Eye (tissue), 1 donor: ENCODE data around the gene FGFRL1.
"Not testable (repeated sequence)": the region's sequence is repeated elsewhere in the genome, so short reads cannot be mapped to it uniquely, and the experiment has no call there.

Experiments
- DNase-seq: peaks from one replicate; pipeline ENCODE4 v3.0.0-alpha.2; 2015

The FGFRL1 gene

GRCh38 chr4:1041936-1042330 lies 30.5 kb downstream of the FGFRL1 start:
- no peak for DNase-seq

- DNase-seq, result no peak
These were observed 31.1 kb downstream of the FGFRL1 start for GRCh38 chr4:1042352-1043055.

- no peak for DNase-seq
These were observed 31.7 kb downstream of the FGFRL1 start for GRCh38 chr4:1043162-1043561.

- DNase-seq, result peak; percentile 59
These were observed 32.4 kb downstream of the FGFRL1 start for GRCh38 chr4:1043651-1044468.

- DNase-seq, result no peak
These were observed 33.2 kb downstream of the FGFRL1 start for GRCh38 chr4:1044469-1045192.

- no peak for DNase-seq
These were observed 33.8 kb downstream of the FGFRL1 start for GRCh38 chr4:1045193-1045594.

GRCh38 chr4:1045595-1046201 lies 34.3 kb downstream of the FGFRL1 start:
- no peak for DNase-seq

GRCh38 chr4:1046581-1047011 lies 35.2 kb downstream of the FGFRL1 start:
- DNase-seq, result peak; percentile 68

- DNase-seq, result no peak
These were observed 35.9 kb downstream of the FGFRL1 start for GRCh38 chr4:1047106-1047975.

- DNase-seq, result no peak
These were observed 36.7 kb downstream of the FGFRL1 start for GRCh38 chr4:1047976-1048772.

GRCh38 chr4:1048773-1049590 lies 37.6 kb downstream of the FGFRL1 start:
- no peak for DNase-seq

- no peak for DNase-seq
These were observed 38.1 kb downstream of the FGFRL1 start for GRCh38 chr4:1049591-1049905.

GRCh38 chr4:1050486-1051213 lies 39.2 kb downstream of the FGFRL1 start:
- DNase-seq, result peak; percentile 75

- no peak for DNase-seq
These were observed 40.0 kb downstream of the FGFRL1 start for GRCh38 chr4:1051472-1051871.

GRCh38 chr4:1052231-1052671 lies 40.8 kb downstream of the FGFRL1 start:
- no peak for DNase-seq

GRCh38 chr4:1053080-1053661 lies 41.7 kb downstream of the FGFRL1 start:
- DNase-seq, result no peak

- not testable (repeated sequence) for DNase-seq
These were observed 42.5 kb downstream of the FGFRL1 start for GRCh38 chr4:1053891-1054290.

- DNase-seq, result not testable (repeated sequence)
These were observed 43.3 kb downstream of the FGFRL1 start for GRCh38 chr4:1054696-1055242.

GRCh38 chr4:1055243-1055701 lies 43.8 kb downstream of the FGFRL1 start:
- not testable (repeated sequence) for DNase-seq
